GM12872 (cell line): ENCODE measurements around the gene GALNTL6.

Source experiments
- TF ChIP-seq, protein P1 (sequence below): IDR thresholded peaks from 3 replicates; pipeline ENCODE4 v1.5.1; 2011; ENCODE audit warnings: low read depth, mild to moderate bottlenecking, low read length, moderate library complexity; ENCODE audit not compliant: insufficient read depth

GALNTL6 gene

DNA sequence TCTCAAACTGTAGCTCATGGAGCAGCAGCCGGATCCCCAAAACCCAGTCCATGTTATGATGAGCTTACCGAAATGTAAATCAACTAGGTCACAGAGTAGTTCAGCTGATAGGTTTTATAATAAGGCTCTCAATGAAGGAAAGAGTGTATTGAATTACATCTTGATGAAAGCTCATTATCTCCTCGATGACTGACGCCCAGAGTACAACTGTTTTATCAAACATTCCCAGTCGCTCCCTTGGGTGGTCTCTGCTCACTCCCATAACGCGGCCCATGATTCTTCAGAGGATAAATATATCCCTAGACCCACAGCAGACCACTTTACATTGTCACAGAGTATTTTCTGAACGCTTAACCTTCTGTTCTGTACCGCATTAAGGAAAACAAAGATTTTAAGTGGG lies 903.1 kb downstream of the GALNTL6 start:
- TF ChIP-seq, protein P1, sequence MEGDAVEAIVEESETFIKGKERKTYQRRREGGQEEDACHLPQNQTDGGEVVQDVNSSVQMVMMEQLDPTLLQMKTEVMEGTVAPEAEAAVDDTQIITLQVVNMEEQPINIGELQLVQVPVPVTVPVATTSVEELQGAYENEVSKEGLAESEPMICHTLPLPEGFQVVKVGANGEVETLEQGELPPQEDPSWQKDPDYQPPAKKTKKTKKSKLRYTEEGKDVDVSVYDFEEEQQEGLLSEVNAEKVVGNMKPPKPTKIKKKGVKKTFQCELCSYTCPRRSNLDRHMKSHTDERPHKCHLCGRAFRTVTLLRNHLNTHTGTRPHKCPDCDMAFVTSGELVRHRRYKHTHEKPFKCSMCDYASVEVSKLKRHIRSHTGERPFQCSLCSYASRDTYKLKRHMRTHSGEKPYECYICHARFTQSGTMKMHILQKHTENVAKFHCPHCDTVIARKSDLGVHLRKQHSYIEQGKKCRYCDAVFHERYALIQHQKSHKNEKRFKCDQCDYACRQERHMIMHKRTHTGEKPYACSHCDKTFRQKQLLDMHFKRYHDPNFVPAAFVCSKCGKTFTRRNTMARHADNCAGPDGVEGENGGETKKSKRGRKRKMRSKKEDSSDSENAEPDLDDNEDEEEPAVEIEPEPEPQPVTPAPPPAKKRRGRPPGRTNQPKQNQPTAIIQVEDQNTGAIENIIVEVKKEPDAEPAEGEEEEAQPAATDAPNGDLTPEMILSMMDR, result no peak

DNA sequence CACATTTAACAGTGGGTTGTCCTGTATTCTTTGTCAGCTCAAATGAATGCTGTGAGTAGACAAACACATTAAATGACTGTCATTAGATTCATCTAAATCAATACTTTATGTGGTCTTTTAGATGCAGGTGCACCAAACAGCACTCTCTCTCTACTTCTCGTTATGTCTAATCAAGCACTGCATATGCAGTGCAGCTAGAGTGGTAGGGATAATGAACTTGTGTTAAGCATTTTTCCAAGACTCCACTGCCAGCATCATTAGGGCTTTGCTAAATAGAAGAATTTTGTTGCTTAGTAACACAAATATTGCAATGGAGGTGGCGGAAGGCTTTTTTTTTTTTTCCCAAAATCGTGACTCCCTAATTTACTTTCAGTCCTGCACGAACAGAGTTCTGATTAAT lies 908.5 kb downstream of the GALNTL6 start:
- TF ChIP-seq, protein P1, result no peak

DNA sequence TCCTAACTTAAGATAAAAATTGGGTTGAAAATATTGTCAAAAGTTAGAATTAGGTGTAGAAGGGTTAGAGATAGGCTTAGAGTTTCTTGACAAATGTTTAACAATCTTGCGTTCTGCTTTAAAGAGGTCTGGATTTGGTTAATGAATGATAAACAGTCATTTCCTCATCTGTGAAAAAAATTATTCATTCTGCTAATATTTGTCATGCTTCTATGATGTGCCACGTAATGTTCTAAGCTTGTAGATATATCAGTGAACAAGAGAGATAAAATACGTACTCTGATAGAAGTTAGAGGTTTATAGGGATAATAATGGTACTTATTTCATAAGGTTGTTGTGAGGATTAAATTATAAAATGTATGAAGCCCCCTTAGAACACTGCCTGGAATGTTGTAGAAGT lies 912.4 kb downstream of the GALNTL6 start:
- TF ChIP-seq, protein P1, result no peak

DNA sequence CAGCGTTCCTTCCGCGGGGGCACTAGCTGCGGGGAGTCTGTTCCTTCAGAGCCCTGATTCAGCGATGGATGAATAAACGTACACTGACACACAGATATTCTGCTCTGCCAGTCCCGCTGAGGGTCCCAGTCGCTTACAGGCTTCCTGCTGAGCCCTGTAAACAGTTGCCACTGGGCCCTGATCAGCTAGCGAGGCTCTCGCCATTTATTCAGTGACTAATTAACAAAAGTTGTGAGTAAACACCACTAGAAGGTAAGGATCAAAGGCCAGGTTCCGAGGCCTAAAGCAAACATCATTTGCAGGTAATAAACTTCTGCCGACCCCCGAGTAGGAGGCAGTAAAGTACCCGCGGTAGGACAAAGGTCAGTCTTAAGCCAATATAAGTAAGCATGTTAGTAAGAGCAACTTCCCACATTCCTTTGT lies 912.8 kb downstream of the GALNTL6 start:
- TF ChIP-seq, protein P1, result no peak

DNA sequence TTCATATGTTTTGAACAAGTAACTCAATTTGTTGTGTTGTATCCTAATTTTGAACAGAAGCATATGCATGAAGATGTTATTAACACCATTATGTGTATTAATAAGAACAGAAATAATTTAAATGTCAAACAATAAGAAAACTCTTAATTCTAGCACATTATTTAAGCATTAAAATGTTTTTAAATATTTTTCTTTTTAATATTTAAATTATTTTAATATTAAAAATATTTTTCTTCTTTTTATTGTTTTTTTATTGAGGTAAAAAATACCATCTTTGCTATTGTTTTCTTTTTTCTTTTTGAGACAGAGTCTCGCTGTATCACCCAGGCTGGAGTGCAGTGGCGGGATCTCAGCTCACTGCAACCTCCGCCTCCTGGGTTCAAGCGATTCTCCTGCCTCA lies 914.4 kb downstream of the GALNTL6 start:
- TF ChIP-seq, protein P1, result no peak

DNA sequence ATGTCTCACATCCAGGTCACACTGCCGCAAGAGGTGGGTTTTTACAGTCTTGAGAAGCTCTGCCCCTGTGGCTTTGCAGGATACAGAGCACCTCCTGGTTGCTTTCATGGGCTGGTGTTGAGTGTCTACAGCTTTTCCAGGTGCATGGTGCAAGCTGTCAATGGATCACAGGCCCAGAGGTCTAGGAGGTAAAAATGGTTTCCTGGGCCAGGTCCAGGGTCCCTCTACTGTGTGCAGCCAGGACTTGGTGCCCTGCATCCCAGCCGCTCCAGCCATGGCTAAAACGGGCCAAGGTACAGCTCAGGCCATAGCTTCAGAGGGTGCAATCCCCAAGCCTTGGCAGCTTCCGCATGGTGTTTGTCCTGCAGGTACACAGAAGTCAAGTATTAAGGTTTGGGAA lies 921.4 kb downstream of the GALNTL6 start:
- TF ChIP-seq, protein P1, result no peak

DNA sequence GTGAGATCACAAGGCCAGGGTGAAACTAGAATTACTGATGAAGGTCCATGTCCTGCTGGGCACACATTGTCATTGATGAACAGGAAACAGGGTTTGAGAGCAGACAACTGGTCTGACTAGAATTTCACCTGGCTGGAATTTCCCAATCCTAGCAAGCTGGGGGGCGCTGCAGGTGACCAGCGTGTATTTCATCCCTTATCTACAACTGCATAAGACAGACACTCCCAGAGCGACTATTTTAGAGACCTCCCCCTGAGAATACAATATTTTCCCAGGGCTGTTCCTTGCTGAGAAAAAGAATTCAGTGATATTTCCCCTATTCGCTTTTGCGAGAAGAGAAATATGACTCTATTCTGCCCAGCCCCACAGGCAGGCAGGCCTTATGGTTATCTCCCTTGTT lies 922.8 kb downstream of the GALNTL6 start:
- TF ChIP-seq, protein P1, result no peak

DNA sequence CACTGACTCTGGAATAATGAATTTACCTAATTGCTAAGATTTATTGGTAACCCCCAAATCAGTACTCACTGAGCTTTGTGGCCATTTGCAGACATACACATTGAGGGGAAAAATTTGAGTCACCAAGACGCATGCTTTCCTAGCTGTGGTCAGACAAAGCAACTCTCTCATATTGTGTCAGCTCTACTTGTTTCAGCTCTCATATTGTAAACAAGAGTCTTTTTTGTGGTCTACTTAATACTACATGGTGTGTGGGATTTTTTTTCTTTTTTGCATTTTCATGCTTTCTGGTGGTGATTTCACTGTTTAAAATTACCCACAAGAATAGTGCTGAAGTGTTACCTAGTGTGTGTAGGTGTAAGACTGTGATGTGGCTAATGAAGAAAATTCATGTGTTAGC lies 927.2 kb downstream of the GALNTL6 start:
- TF ChIP-seq, protein P1, result no peak
